GM12801 (cell line): ENCODE measurements around the gene ZSCAN26.

ENCODE experiments used
- CTCF ChIP-seq: IDR thresholded peaks from one replicate; pipeline ENCODE4 v1.5.1; 2011; ENCODE audit warnings: control low read depth; ENCODE audit not compliant: insufficient read length; ENCODE audit errors: extremely low read depth

The ZSCAN26 gene

GRCh38 chr6:28226460-28226859, 40.5 kb upstream of the ZSCAN26 start:
- no peak for TF ChIP-seq CTCF

- no peak for TF ChIP-seq CTCF
These were observed 34.2 kb upstream of the ZSCAN26 start for GRCh38 chr6:28232785-28233184.

GRCh38 chr6:28235912-28236452, 31.0 kb upstream of the ZSCAN26 start:
- no peak for TF ChIP-seq CTCF

GRCh38 chr6:28239636-28240035, 27.3 kb upstream of the ZSCAN26 start:
- TF ChIP-seq CTCF: no peak

- no peak for TF ChIP-seq CTCF
These were observed 26.5 kb upstream of the ZSCAN26 start for GRCh38 chr6:28240471-28240870.

GRCh38 chr6:28243946-28244345, 23.0 kb upstream of the ZSCAN26 start:
- TF ChIP-seq CTCF: no peak

- TF ChIP-seq CTCF: no peak
These were observed 21.6 kb upstream of the ZSCAN26 start for GRCh38 chr6:28245206-28245941.
